C1 segment of cervical spinal cord (tissue), 14 donors: ENCODE data around the gene RASIP1.
A peak's percentile ranks its signal among the peaks of the same experiment; 100 is the strongest.

Experiments used
- DNase-seq, 14 donors: peaks; one replicate each; lab custom pipeline; 2025; lab: John Stamatoyannopoulos, UW

RASIP1 gene

GRCh38 chr19:48756212-48756611 is 15.8 kb upstream of the RASIP1 start:
- DNase-seq: no peak

GRCh38 chr19:48755787-48756186 is 15.4 kb upstream of the RASIP1 start:
- DNase-seq: no peak

GRCh38 chr19:48755084-48755641 is 14.8 kb upstream of the RASIP1 start, which contains the start of gene FGF21:
Gene FGF21 (plus strand): TSS chr19:48755524. CDS start chr19:48756237, 713 bp downstream.
- no peak for DNase-seq

GRCh38 chr19:48752496-48753365 is 12.3 kb upstream of the RASIP1 start, which contains the start of gene FUT1:
Gene FUT1 (minus strand): TSS chr19:48752641. CDS start chr19:48751281, 1,360 bp downstream.
- DNase-seq: peak in 2 of 14 donors; percentile 37 to 83

DNA sequence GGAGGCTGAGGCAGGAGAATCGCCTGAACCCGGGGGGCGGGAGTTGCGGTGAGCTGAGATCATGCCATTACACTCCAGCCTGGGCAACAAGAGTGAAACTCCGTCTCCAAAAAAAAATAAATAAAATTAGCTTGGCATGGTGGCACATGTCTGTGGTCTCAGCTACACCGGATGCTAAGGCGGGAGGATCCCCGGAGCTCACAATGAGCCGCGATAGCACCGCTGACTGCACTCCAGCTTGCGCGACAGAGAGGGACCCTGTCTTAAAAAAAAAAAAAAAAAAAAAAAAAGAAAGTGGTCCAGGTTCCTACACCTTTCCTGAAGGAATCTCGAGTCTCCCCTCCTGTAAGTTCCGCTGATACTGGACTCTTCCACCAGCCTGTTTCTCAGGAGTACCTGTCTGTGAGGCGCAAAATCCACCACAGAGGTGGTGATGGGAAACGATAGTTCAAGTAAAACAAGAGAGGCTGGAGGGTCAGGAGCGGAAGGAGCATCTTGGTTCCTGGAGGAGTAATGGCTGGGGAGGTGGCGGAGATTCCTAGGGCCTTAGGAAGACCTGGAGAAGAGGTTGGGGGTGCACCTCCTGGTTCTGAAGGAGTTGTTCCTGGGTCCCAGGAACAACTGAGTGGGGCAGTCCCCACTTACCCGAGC is 11.6 kb upstream of the RASIP1 start:
- peak in 1 of 14 donors; percentile 76 for DNase-seq

DNA sequence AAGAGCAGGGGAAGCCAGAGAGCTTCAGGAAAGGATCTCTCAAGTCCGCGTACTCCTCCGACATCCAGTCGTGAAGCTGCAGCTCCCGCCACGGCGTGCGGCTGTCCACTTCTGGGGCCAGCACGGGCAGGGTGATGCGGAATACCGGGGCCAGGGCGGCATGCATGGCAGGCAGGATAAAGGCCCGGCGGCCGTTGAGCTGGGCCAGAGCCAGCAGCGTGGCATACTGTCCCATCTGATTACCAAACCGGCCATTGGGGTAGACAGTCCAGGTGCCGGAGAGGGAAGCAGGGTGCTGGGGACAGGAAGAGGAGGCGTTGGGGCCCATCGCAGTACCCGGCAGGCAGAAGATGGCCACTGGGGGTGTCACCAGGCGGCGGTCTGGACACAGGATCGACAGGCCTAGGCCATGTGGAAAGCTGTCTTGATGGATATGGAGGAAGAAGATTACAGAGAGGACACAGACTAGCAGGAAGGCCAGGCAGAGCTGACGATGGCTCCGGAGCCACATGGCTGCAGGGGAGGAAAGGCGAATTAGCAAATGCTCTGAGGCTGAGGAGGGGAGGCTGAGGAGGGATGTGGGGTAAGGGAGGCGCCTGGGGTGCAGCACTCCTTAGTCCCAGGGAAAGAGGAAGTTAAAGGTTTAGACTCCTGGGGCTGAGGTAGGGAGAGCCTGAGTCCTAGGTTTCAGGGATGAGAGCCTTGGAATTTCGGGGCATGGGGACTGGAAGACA is 10.5 kb upstream of the RASIP1 start:
- DNase-seq: no peak

- DNase-seq: no peak
Measured at GRCh38 chr19:48750351-48750750, 9.9 kb upstream of the RASIP1 start.

- DNase-seq: no peak
Measured at GRCh38 chr19:48749571-48750198, 9.3 kb upstream of the RASIP1 start.

DNA sequence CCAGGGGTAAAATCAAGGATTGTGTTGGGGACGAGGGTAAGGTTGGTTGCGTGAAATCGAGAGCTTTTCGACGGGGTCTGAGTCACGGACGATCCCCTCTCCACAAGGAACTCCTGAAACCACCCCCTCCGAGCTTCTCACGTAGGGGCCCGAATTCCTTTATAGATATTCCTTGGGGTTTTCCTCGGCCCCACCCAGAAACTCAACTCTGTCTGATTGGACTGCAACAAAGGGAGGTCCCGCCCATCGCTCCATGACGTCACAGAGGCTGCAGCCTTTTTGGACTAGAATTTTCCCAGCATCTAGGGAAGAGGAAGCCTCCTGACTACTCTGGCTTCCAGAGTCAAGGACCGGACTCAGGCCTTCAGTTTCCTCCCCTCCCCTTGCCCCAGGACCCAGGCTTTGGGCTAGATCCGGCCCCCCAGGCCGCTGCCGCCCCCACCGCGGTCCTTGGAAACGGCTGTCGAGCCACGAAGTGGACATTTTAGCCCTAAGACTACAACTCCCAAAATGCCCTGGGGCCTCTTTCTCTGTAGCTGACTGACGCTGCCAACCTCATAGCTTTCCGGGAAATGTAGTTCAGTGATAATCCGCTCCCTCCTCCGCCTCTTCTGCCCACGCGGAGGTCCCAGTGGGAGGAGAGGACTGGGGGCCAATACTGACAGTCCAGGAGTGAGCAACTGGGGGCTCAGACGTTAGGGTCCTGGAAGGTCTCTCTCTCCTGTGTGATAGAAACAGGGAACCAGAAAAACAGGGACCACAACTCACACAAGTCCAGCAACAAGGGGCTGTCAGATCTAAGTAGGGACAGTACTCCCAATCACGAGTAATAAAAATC is 6.5 kb upstream of the RASIP1 start, which contains the start of gene IZUMO1:
Gene IZUMO1 (minus strand): TSS at position 172 of the 838 bp plus-strand sequence. CDS start 1,050 bp downstream, outside the sequence.
- DNase-seq: peak in 13 of 14 donors; percentile 45 to 96 (median 70)

DNA sequence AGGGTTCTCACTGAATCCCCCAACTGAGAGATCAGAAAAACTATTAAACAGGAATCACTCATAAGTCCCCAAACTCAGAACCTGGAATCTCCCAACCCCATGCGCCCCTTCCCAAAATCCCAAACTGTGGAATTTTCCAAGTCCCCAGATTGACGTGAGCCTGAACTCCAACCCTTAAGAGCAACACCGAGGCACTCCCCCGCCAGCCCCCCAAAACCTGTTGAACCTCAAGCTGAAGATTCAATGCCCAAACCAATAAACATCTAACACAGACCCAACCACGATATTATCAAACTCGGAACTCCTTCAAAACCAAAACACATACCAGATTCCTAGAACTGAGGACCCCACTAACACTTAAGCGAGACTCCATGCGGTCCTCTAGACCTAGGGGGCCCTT is 5.7 kb upstream of the RASIP1 start:
- DNase-seq: no peak

GRCh38 chr19:48745208-48745995 is 5.0 kb upstream of the RASIP1 start:
- peak in 9 of 14 donors; percentile 13 to 85 (median 20) for DNase-seq

GRCh38 chr19:48742096-48742495 is 1.7 kb upstream of the RASIP1 start:
- no peak for DNase-seq

GRCh38 chr19:48741129-48741999 is 954 bp upstream of the RASIP1 start:
- DNase-seq: peak in 1 of 14 donors; percentile 72

- DNase-seq: peak in 1 of 14 donors; percentile 72
Measured at GRCh38 chr19:48739404-48740163, 826 bp downstream of the RASIP1 start.

DNA sequence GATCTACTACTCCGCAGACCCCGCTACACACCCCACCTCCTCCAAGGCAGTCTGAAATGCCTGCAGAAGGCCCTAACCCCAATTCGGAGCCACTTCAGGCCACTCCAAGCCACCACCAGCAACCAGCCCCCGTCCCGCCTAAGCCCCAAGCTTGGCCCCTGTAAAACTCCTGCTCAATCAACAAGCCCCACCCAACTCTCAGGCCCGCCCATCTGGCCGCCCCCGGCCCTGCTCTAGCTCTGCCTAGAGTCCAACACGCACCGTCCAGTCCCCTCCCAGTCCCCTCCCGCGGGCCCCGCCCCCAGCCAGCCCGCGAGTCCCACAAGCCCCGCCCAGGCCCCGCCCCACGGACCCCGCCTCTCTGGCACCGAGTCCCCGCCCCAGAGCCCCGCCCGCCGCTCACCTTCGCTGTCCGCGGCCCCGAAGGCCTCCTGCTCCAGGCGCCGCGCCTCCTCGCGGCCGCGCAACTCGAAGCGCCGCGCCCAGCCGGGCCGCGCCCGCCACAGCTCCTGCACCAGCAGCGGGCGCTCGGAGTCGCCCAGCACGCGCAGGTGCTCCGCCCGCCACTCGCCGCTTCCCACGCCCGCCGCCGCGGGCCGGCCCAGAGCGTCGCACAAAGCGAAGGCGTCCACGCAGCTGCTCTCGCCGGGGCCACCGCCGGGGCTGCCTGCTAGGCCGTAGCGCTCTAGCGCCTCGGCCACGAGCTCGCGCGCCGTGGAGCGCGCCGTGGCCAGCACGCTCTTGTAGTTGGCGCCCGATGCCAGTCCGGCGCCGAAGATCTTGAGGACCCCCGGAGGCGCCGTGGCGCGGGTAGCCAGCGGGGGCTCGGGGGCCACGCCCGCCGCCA is 1.6 kb downstream of the RASIP1 start:
- peak in 12 of 14 donors; percentile 28 to 94 (median 61) for DNase-seq

- DNase-seq: peak in 1 of 14 donors; percentile 24
Measured at GRCh38 chr19:48737360-48737998, 2.9 kb downstream of the RASIP1 start.
